Kidney (tissue), 14 donors: Measurements from ENCODE around the gene LALBA. TPM values are rescaled to one million over a fixed set of nuclear protein-coding genes. Genes with fewer than 3 reads are reported as not detected.
"Not testable (repeated sequence)": the region's sequence is repeated elsewhere in the genome, so short reads cannot be mapped to it uniquely, and the experiment has no call there.

Experiments
- DNase-seq, 5 donors: peaks; one replicate each; pipeline ENCODE4 v3.0.0-alpha.2; 2013 to 2020
- FAIRE-seq: peaks from 2 replicates; lab custom pipeline; 2012; peaks lifted over from hg19 to GRCh38; lab: Jason Lieb, UNC
- H3K27ac ChIP-seq, 2 donors: one replicate each; pipeline ENCODE4 v1.7.0; 2013; ENCODE audit warnings: low read depth in 2 of 2, low read length in 2 of 2, inconsistent platforms in 1 of 2
- H3K27me3 ChIP-seq: one replicate; pipeline ENCODE4 v1.7.1; 2013; ENCODE audit warnings: low read length, inconsistent platforms; ENCODE audit not compliant: control insufficient read depth, insufficient read depth
- H3K36me3 ChIP-seq, 3 donors: one replicate each; pipeline versions ENCODE4 v1.7.0 to v1.7.1; 2013; ENCODE audit warnings: low read length in 3 of 3, control low read depth in 1 of 3, inconsistent platforms in 1 of 3; ENCODE audit not compliant: insufficient read depth in 3 of 3, control insufficient read depth in 2 of 3
- H3K4me1 ChIP-seq, 3 donors: one replicate each; pipeline versions ENCODE4 v1.7.0 to v1.7.1; 2013; ENCODE audit warnings: low read length in 3 of 3, inconsistent platforms in 1 of 3, low read depth in 1 of 3; ENCODE audit not compliant: control insufficient read depth in 2 of 3, insufficient read depth in 2 of 3
- H3K4me3 ChIP-seq, 3 donors: one replicate each; pipeline versions ENCODE4 v1.7.0 to v1.8.1; 2013; ENCODE audit warnings: low read length in 3 of 3, control low read depth in 1 of 3, inconsistent platforms in 1 of 3
- H3K9ac ChIP-seq, 3 donors: one replicate each; pipeline versions ENCODE4 v1.7.0 to v1.7.1; 2013; ENCODE audit warnings: low read length in 3 of 3, control low read depth in 1 of 3, inconsistent platforms in 1 of 3
- H3K9me3 ChIP-seq, 3 donors: one replicate each; pipeline versions ENCODE4 v1.7.0 to v1.7.1; 2013; ENCODE audit warnings: low read length in 3 of 3, control low read depth in 1 of 3, inconsistent platforms in 1 of 3; ENCODE audit not compliant: control insufficient read depth in 2 of 3, insufficient read depth in 1 of 3
- intact Hi-C: fragments of 100-400 bp; cut with DNase I; formaldehyde crosslinking; loops from one replicate; pipeline ENCODE4 v1.11.1; 2022
- polyA plus RNA-seq: library from polyadenylated mRNA; stranded (reverse); fragments of 350-450 nt; fragmentation: Illumina TruSeq; extraction: RNeasy Lipid Tissue Mini Kit (QIAGEN cat#74804); gene quantifications from one replicate; pipeline ENCODE4 v1.2.3, GENCODE V29; 2014; ENCODE audit warnings: low read depth, low replicate concordance; ENCODE audit not compliant: insufficient read depth
- total RNA-seq: library from RNA; stranded (reverse); fragmentation: NEBNext Ultra II Directional; extraction: Animal tissue kit (Norgen Biotek cat#: 25700); gene quantifications from one replicate; pipeline ENCODE4 v1.2.1, GENCODE V29; 2021
- TF ChIP-seq, protein P1 (sequence below): IDR thresholded peaks from 3 replicates; pipeline ENCODE4 v1.5.1; 2012; ENCODE audit warnings: mild to moderate bottlenecking, moderate library complexity, borderline replicate concordance; ENCODE audit not compliant: insufficient read depth; ENCODE audit errors: extremely low read depth
- donor health status: control.
- donor health status: control.
- donor health status: control.
- donor health status: control.
- donor health status: control.
- donor health status: DM: yes; HTN: yes; CAD: no.
- donor health status: Normal renal cell carcinoma (clear cell type).

Gene LALBA
- total and polyA plus RNA-seq, 2 donors from 2014 or later: not detected

DNA sequence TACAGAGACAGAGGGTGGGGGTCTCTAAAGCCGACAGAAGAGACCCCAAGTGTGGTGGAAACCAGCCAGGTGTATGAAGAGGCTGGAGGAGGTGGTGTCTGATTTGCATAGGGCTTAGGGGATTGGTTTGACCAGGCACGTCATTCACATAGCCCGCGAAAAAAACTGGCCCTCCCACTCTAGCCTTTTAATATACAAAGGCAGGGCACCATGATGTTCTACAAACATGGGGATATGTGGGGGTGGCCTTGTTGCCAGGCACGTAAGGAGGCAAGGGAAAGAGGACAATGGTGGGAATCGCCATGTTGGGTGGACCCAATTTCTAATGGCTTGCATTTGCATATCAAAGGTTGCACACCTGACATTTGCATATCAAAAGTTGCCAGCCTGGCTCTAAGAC is 13.2 kb downstream of the LALBA start:
- FAIRE-seq (no peak), DNase-seq (no peak)
- TF ChIP-seq, protein P1, sequence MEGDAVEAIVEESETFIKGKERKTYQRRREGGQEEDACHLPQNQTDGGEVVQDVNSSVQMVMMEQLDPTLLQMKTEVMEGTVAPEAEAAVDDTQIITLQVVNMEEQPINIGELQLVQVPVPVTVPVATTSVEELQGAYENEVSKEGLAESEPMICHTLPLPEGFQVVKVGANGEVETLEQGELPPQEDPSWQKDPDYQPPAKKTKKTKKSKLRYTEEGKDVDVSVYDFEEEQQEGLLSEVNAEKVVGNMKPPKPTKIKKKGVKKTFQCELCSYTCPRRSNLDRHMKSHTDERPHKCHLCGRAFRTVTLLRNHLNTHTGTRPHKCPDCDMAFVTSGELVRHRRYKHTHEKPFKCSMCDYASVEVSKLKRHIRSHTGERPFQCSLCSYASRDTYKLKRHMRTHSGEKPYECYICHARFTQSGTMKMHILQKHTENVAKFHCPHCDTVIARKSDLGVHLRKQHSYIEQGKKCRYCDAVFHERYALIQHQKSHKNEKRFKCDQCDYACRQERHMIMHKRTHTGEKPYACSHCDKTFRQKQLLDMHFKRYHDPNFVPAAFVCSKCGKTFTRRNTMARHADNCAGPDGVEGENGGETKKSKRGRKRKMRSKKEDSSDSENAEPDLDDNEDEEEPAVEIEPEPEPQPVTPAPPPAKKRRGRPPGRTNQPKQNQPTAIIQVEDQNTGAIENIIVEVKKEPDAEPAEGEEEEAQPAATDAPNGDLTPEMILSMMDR: no peak
- H3K9ac ChIP-seq: no peak overlapping the region
- no peaks in the 10 kb centered on the region for H3K27me3 ChIP-seq
- no peak overlapping the region for H3K27ac ChIP-seq
- H3K4me3 ChIP-seq: no peak overlapping the region
- no peaks in the 10 kb centered on the region for H3K9me3 ChIP-seq
- intact Hi-C loops: no loop called here
- no peaks in the 10 kb centered on the region for H3K4me1 ChIP-seq
- H3K36me3 ChIP-seq: no peaks in the 10 kb centered on the region

DNA sequence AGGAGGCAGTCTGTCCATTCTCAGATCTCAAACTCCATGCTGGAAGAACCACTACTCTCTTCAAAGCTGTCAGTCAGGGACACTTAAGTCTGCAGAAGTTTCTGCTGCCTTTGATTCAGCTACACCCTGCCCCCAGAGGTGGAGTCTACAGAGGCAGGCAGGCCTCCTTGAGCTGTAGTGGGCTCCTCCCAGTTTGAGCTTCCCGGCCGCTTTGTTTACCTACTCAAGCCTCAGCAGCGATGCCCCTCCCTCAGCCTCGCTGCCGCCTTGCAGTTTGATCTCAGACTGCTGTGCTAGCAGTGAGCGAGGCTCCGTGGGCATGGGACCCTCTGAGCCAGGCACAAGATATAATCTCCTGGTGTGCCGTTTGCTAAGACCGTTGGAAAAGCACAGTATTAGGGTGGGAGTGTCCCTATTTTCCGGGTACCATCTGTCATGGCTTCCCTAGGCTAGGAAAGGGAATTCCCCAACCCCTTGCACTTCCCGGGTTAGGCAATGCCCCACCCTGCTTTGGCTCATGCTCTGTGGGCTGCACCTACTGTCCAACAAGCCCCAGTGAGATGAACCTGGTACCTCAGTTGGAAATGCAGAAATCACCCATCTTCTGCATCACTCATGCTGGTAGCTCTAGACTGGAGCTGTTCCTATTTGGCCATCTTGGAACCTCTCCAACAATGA is 16.0 kb downstream of the LALBA start:
- DNase-seq, FAIRE-seq, H3K36me3 ChIP-seq, intact Hi-C loops, H3K27me3 ChIP-seq, H3K9me3 ChIP-seq, H3K4me1 ChIP-seq, H3K27ac ChIP-seq, H3K9ac ChIP-seq, H3K4me3 ChIP-seq: not testable (repeated sequence)

DNA sequence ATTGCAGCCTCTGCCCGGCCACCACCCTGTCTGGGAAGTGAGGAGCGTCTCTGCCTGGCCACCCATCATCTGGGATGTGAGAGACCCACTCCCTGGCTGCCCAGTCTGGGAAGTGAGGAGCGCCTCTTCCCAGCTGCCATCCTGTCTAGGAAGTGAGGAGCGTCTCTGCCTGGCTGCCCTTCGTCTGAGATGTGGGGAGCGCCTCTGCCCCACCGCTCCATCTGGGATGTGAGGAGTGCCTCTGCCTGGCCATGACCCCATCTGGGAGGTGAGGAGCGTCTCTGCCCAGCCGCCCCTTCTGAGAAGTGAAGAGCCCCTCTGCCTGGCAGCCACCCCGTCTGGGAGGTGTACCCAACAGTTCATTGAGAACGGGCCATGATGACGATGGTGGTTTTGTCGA is 18.2 kb downstream of the LALBA start:
- H3K4me1 ChIP-seq, H3K27ac ChIP-seq, H3K36me3 ChIP-seq, H3K27me3 ChIP-seq, FAIRE-seq, H3K4me3 ChIP-seq, H3K9ac ChIP-seq, intact Hi-C loops, H3K9me3 ChIP-seq: not testable (repeated sequence)
- peak in 1 of 5 donors; percentile 41 for DNase-seq

DNA sequence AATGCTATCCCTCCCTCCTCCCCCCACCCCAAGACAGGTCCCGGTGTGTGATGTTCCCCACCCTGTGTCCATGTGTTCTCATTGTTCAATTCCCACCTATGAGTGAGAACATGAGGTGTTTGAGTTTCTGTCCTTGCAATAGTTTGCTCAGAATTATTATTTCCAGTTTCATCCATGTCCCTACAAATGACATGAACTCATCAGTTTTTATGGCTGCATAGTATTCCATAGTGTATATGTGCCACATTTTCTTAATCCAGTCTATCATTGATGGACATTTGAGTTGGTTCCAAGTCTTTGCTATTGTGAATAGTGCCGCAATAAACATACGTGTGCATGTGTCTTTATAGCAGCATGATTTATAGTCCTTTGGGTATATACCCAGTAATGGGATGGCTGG is 22.8 kb downstream of the LALBA start:
- FAIRE-seq, intact Hi-C loops: not testable (repeated sequence)

DNA sequence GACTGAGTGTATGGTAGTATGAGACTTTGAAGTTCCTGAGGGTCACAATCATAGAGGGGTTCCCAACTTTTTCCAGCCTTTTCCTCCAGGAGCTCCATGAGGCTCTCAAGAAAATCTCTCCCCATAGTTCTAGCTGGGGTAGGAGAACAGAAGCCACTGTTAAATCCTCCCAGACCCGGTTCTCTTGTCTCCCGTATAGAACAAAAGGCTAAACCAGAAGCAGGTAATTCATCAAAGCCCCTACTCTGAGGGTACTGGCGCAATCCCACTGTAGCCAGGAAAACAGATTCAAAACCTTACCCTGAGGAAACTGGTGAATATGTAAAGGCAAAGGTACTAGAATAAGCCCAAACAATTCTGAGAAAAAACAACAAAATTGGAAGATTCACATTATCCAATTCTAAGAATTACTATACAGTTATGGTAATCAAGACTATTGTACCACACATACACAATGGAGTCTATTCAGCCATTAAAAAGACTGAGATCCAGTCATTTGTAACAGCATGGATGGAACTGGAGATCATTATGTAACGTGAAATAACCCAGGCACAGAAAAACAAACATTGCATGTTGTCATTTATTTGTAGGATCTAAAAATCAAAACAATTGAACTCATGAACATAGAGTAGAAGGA is 23.9 kb downstream of the LALBA start:
- Histone ChIP-seq H3K4me1 (no peaks in the 10 kb centered on the region), H3K9ac (no peak overlapping the region), H3K27me3 (no peaks in the 10 kb centered on the region), H3K27ac (no peak overlapping the region), H3K9me3 (no peaks in the 10 kb centered on the region), H3K4me3 (no peak overlapping the region), H3K36me3 (no peaks in the 10 kb centered on the region)
- TF ChIP-seq, protein P1: no peak
- FAIRE-seq (no peak), DNase-seq (no peak)
- intact Hi-C loops: no loop called here

More for the DNA sequence above, 22.8 kb downstream of the LALBA start:
- not testable (repeated sequence) for H3K4me1 ChIP-seq, DNase-seq, H3K36me3 ChIP-seq, H3K9me3 ChIP-seq, H3K27me3 ChIP-seq, H3K4me3 ChIP-seq, H3K27ac ChIP-seq, H3K9ac ChIP-seq
